ENCODE measurements around the gene TUT4.

DNA sequence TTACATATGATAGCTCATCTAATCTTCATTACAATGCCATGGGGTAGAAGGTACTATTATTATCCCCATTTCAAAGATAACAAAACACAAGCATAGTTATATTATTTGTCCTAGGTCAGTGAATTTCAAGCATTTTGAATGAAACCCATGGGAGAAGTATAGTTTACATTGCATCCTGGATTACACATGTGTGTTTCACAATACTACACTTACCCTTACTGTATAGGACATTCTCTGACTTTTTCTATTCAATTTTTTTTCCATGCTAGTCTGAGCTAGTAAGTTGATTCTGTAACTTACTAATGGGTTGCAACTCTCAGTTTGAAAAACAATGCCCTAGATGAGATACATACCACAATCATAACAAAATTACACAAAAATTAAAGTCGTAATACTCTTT lies 40.6 kb upstream of the TUT4 start:
- no peak for TF ChIP-seq POLR2A (IDR thresholded peaks at IDR 0.05)
- TF ChIP-seq, protein P1, sequence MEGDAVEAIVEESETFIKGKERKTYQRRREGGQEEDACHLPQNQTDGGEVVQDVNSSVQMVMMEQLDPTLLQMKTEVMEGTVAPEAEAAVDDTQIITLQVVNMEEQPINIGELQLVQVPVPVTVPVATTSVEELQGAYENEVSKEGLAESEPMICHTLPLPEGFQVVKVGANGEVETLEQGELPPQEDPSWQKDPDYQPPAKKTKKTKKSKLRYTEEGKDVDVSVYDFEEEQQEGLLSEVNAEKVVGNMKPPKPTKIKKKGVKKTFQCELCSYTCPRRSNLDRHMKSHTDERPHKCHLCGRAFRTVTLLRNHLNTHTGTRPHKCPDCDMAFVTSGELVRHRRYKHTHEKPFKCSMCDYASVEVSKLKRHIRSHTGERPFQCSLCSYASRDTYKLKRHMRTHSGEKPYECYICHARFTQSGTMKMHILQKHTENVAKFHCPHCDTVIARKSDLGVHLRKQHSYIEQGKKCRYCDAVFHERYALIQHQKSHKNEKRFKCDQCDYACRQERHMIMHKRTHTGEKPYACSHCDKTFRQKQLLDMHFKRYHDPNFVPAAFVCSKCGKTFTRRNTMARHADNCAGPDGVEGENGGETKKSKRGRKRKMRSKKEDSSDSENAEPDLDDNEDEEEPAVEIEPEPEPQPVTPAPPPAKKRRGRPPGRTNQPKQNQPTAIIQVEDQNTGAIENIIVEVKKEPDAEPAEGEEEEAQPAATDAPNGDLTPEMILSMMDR (IDR thresholded peaks at IDR 0.05) = no peak
